GM18909 (cell line): Measurements from ENCODE around the gene NIT2.
"Not testable (repeated sequence)": the region's sequence is repeated elsewhere in the genome, so short reads cannot be mapped to it uniquely, and the experiment has no call there.

Experiments used
- ATAC-seq: cut with Tn5 transposase; IDR thresholded peaks from one replicate; pipeline ENCODE4 v1.9.1; 2021; ENCODE audit warnings: mild to moderate bottlenecking; ENCODE audit not compliant: unreplicated experiment, poor library complexity

The NIT2 gene

GRCh38 chr3:100335434-100335833 is 877 bp downstream of the NIT2 start:
- ATAC-seq: peak; percentile 53

GRCh38 chr3:100336229-100336628 is 1.7 kb downstream of the NIT2 start:
- not testable (repeated sequence) for ATAC-seq

- ATAC-seq: no peak
Observed at GRCh38 chr3:100338911-100339310, 4.4 kb downstream of the NIT2 start.

- ATAC-seq: no peak
Observed at GRCh38 chr3:100339786-100340185, 5.2 kb downstream of the NIT2 start.

- ATAC-seq: no peak
Observed at GRCh38 chr3:100340527-100340926, 6.0 kb downstream of the NIT2 start.

GRCh38 chr3:100348727-100349126 is 14.2 kb downstream of the NIT2 start:
- no peak for ATAC-seq

- not testable (repeated sequence) for ATAC-seq
Observed at GRCh38 chr3:100351770-100352169, 17.2 kb downstream of the NIT2 start.

- ATAC-seq: no peak
Observed at GRCh38 chr3:100352296-100353231, 18.0 kb downstream of the NIT2 start.

- peak; percentile 76 for ATAC-seq
Observed at GRCh38 chr3:100354850-100355249, 20.3 kb downstream of the NIT2 start.

GRCh38 chr3:100358413-100358812 is 23.9 kb downstream of the NIT2 start:
- ATAC-seq: no peak

- ATAC-seq: no peak
Observed at GRCh38 chr3:100359035-100359434, 24.5 kb downstream of the NIT2 start.

GRCh38 chr3:100360757-100361496 is 26.4 kb downstream of the NIT2 start:
- no peak for ATAC-seq

GRCh38 chr3:100361897-100362296 is 27.3 kb downstream of the NIT2 start:
- ATAC-seq: no peak

- ATAC-seq: no peak
Observed at GRCh38 chr3:100364421-100364820, 29.9 kb downstream of the NIT2 start.

GRCh38 chr3:100366424-100366823 is 31.9 kb downstream of the NIT2 start:
- ATAC-seq: no peak

- ATAC-seq: no peak
Observed at GRCh38 chr3:100368441-100368840, 33.9 kb downstream of the NIT2 start.

GRCh38 chr3:100370756-100371155 is 36.2 kb downstream of the NIT2 start:
- no peak for ATAC-seq

GRCh38 chr3:100374521-100374920 is 40.0 kb downstream of the NIT2 start:
- ATAC-seq: no peak

GRCh38 chr3:100376301-100376700 is 41.7 kb downstream of the NIT2 start:
- ATAC-seq: no peak

- ATAC-seq: no peak
Observed at GRCh38 chr3:100384733-100385525, 50.4 kb downstream of the NIT2 start.
